IMR-90 (cell line): ENCODE measurements around the gene SMAD4. TPM values are rescaled to one million over a fixed set of nuclear protein-coding genes. Genes with fewer than 3 reads are reported as not detected.

Experiments used
- ATAC-seq: fragments of 200-7000 bp; cut with Tn5 transposase; 2 replicates; pipeline ENCODE4 v1.9.1; 2020; ENCODE audit warnings: low read depth, mild to moderate bottlenecking, moderate library complexity
- BruUV-seq: library from RNA; stranded (reverse); fragments of 400-500 nt; replicated peaks from 2 replicates; lab custom pipeline; 2021; lab: Mats Ljungman, UMichigan
- CTCF ChIA-PET: fragments of 300-600 bp; formaldehyde crosslinking; extraction: SDS; loops from one replicate; lab custom pipeline; 2021; ENCODE audit warnings: antibody characterized with exemption; lab: Yijun Ruan, JAX
- POLR2A ChIA-PET: fragments of 300-600 bp; sonication (Branson Sonifier 250); formaldehyde crosslinking; loops from one replicate; lab custom pipeline; 2022; ENCODE audit warnings: antibody characterized with exemption; ENCODE audit not compliant: unreplicated experiment; lab: Charles Lee
- DNase-seq: peaks from one replicate; pipeline ENCODE4 v3.0.0; 2013
- H2AFZ ChIP-seq: replicated peaks from 2 replicates; pipeline ENCODE3; 2013; ENCODE audit warnings: low read length, mild to moderate bottlenecking; ENCODE audit not compliant: poor library complexity
- H2AK5ac ChIP-seq: 2 replicates; pipeline ENCODE4 v1.6.1; 2013; ENCODE audit warnings: low read depth, low read length, inconsistent platforms
- H2AK9ac ChIP-seq: replicated peaks from 2 replicates; pipeline ENCODE3; 2013; ENCODE audit warnings: mild to moderate bottlenecking, low read depth, low read length, moderate library complexity; ENCODE audit not compliant: poor library complexity
- H2BK120ac ChIP-seq: 2 replicates; pipeline ENCODE4 v1.6.1; 2013; ENCODE audit warnings: low read depth, low read length, inconsistent platforms
- H2BK15ac ChIP-seq: 3 replicates; pipeline ENCODE4 v1.6.1; 2013; ENCODE audit warnings: low read depth, low read length, inconsistent platforms
- H2BK20ac ChIP-seq: 2 replicates; pipeline ENCODE4 v1.6.1; 2013; ENCODE audit warnings: low read depth, mild to moderate bottlenecking, inconsistent platforms, low read length, moderate library complexity
- H2BK5ac ChIP-seq: 2 replicates; pipeline ENCODE4 v1.6.1; 2013; ENCODE audit warnings: mild to moderate bottlenecking, low read depth, low read length, inconsistent platforms; ENCODE audit not compliant: poor library complexity, severe bottlenecking
- H3K14ac ChIP-seq: replicated peaks from 2 replicates; pipeline ENCODE4 v1.6.1; 2013; ENCODE audit warnings: low read depth, low read length, inconsistent platforms
- H3K18ac ChIP-seq: 2 replicates; pipeline ENCODE4 v1.6.1; 2013; ENCODE audit warnings: low read depth, low read length, control low read depth
- H3K23ac ChIP-seq: 2 replicates; pipeline ENCODE4 v1.6.1; 2013; ENCODE audit warnings: low read depth, low read length, inconsistent platforms
- H3K27ac ChIP-seq: 2 replicates; pipeline ENCODE4 v1.5.1; 2013; ENCODE audit warnings: mild to moderate bottlenecking, control low read depth, low read length; ENCODE audit not compliant: insufficient read depth
- H3K27me3 ChIP-seq: 2 replicates; pipeline ENCODE4 v1.6.1; 2013; ENCODE audit warnings: low read length; ENCODE audit not compliant: control insufficient read depth, insufficient read depth
- H3K36me3 ChIP-seq: 2 replicates; pipeline ENCODE4 v1.6.1; 2013; ENCODE audit warnings: low read length, mixed read lengths; ENCODE audit not compliant: control insufficient read depth, insufficient read depth
- H3K4ac ChIP-seq: 2 replicates; pipeline ENCODE4 v1.6.1; 2013; ENCODE audit warnings: low read depth, low read length, inconsistent platforms
- H3K4me1 ChIP-seq: 2 replicates; pipeline ENCODE4 v1.6.1; 2013; ENCODE audit warnings: low read length, mixed read lengths; ENCODE audit not compliant: control insufficient read depth, insufficient read depth
- H3K4me2 ChIP-seq: 2 replicates; pipeline ENCODE4 v1.6.1; 2013; ENCODE audit warnings: low read depth, mild to moderate bottlenecking, control low read depth, low read length, moderate library complexity
- H3K4me3 ChIP-seq: 2 replicates; pipeline ENCODE4 v1.5.1; 2013; ENCODE audit warnings: low read depth, mild to moderate bottlenecking, control low read depth, low read length, moderate library complexity; ENCODE audit not compliant: insufficient read depth
- H3K56ac ChIP-seq: 2 replicates; pipeline ENCODE4 v1.6.1; 2013; ENCODE audit warnings: low read length, inconsistent platforms; ENCODE audit not compliant: insufficient read depth; ENCODE audit errors: extremely low read depth
- H3K79me1 ChIP-seq, 2 experiments: 2 replicates each; pipeline ENCODE4 v1.6.1; 2013; ENCODE audit warnings: low read length in 2 of 2, inconsistent platforms in 1 of 2, low read depth in 1 of 2
- H3K9ac ChIP-seq: 2 replicates; pipeline ENCODE4 v1.6.1; 2013; ENCODE audit warnings: low read depth, low read length, control low read depth
- H3K9me1 ChIP-seq: 2 replicates; pipeline ENCODE4 v1.6.1; 2013; ENCODE audit warnings: low read length, inconsistent platforms; ENCODE audit not compliant: insufficient read depth
- H3K9me3 ChIP-seq: 2 replicates; pipeline ENCODE4 v1.6.1; 2013; ENCODE audit warnings: low read length; ENCODE audit not compliant: control insufficient read depth, insufficient read depth
- H4K20me1 ChIP-seq: 2 replicates; pipeline ENCODE4 v1.6.1; 2013; ENCODE audit warnings: low read length, inconsistent platforms; ENCODE audit not compliant: insufficient read depth
- H4K5ac ChIP-seq: 2 replicates; pipeline ENCODE4 v1.6.1; 2013; ENCODE audit warnings: mild to moderate bottlenecking, low read depth, low read length, control low read depth
- H4K8ac ChIP-seq, 2 experiments: 2 replicates each; pipeline ENCODE4 v1.6.1; 2013; ENCODE audit warnings: low read depth in 2 of 2, low read length in 2 of 2, control low read depth in 1 of 2, inconsistent platforms in 1 of 2
- H4K91ac ChIP-seq: 2 replicates; pipeline ENCODE4 v1.6.1; 2013; ENCODE audit warnings: low read depth, low read length, inconsistent platforms; ENCODE audit not compliant: insufficient read depth
- BHLHE40 ChIP-seq: fragments of 150-350 bp; IDR thresholded peaks from 2 replicates; pipeline ENCODE4 v1.6.1; 2016; ENCODE audit warnings: mild to moderate bottlenecking, low read depth, low read length
- CEBPB ChIP-seq: IDR thresholded peaks from 2 replicates; pipeline ENCODE4 v1.6.1; 2012; ENCODE audit warnings: low read depth, low read length, improper control_type of control experiment
- CTCF ChIP-seq: conservative IDR thresholded peaks from 2 replicates; pipeline ENCODE4 v1.5.1; 2012; ENCODE audit warnings: mild to moderate bottlenecking, low read depth, low read length, improper control_type of control experiment
- ELK1 ChIP-seq: fragments of 150-350 bp; IDR thresholded peaks from 2 replicates; pipeline ENCODE4 v1.6.1; 2016; ENCODE audit warnings: low read depth, mild to moderate bottlenecking, low read length, moderate library complexity, borderline replicate concordance
- FOS ChIP-seq: fragments of 150-350 bp; IDR thresholded peaks from 2 replicates; pipeline ENCODE4 v1.6.1; 2016; ENCODE audit warnings: low read depth, low read length
- MAZ ChIP-seq: IDR thresholded peaks from 2 replicates; pipeline ENCODE4 v1.6.1; 2012; ENCODE audit warnings: low read depth, mild to moderate bottlenecking, low read length, improper control_type of control experiment, moderate library complexity, borderline replicate concordance
- MXI1 ChIP-seq: IDR thresholded peaks from 2 replicates; pipeline ENCODE4 v1.6.1; 2012; ENCODE audit warnings: low read depth, mild to moderate bottlenecking, low read length, moderate library complexity, borderline replicate concordance
- NFE2L2 ChIP-seq: fragments of 150-350 bp; IDR thresholded peaks from 2 replicates; pipeline ENCODE4 v1.6.1; 2016; ENCODE audit warnings: low read depth, mild to moderate bottlenecking, low read length
- RCOR1 ChIP-seq: IDR thresholded peaks from 2 replicates; pipeline ENCODE4 v1.6.1; 2012; ENCODE audit warnings: mild to moderate bottlenecking, low read length, improper control_type of control experiment; ENCODE audit not compliant: insufficient replicate concordance
- USF2 ChIP-seq: fragments of 150-350 bp; IDR thresholded peaks from 2 replicates; pipeline ENCODE4 v1.6.1; 2017; ENCODE audit warnings: mild to moderate bottlenecking, antibody characterized with exemption, low read length, low read depth
- WGBS, 2 experiments: methylation state at CpG; one replicate each; pipeline versions ENCODE4 v1.1.5 to v1.1.7; 2013; ENCODE audit warnings: missing lambda C conversion rate in 2 of 2; ENCODE audit not compliant: insufficient read length in 1 of 2; ENCODE audit errors: extremely low coverage in 2 of 2; 5-methylcytosine and 5-hydroxymethylcytosine counted together
- dilution Hi-C: fragments of 300-500 bp; cut with HindIII; formaldehyde crosslinking; loops from one replicate; pipeline ENCODE4 v1.14.3; 2018; ENCODE audit warnings: low sequenced_read_pairs; ENCODE audit not compliant: unreplicated experiment
- in situ Hi-C: fragments of 300-500 bp; cut with MboI; formaldehyde crosslinking; loops from 3 replicates; pipeline ENCODE4 v1.14.3; 2019; ENCODE audit warnings: low sequenced_read_pairs, inconsistent platforms, mixed read lengths
- intact Hi-C: fragments of 100-400 bp; cut with micrococcal nuclease; formaldehyde crosslinking; loops from 2 replicates; pipeline ENCODE4 v1.10.0; 2022
- polyA plus RNA-seq, 3 experiments: library from polyadenylated mRNA; depleted of rRNA; stranded (reverse); fragments of >200 nt; gene quantifications; 2 replicates each; pipeline ENCODE4 v1.2.3, GENCODE V29; 2012; ENCODE audit warnings: low replicate concordance in 1 of 3
- total RNA-seq: library from RNA; depleted of rRNA; stranded (reverse); fragments of >200 nt; gene quantifications from 2 replicates; pipeline ENCODE4 v1.2.3, GENCODE V29; 2012

The SMAD4 gene
- total and polyA plus RNA-seq, 2 of the 4 experiments (the other 2 are of a cell fraction): 57.6 to 145 TPM

GRCh38 chr18:51091270-51091669, 61.3 kb downstream of the SMAD4 start:
- H2AK9ac ChIP-seq: no peak overlapping the region
- in situ Hi-C loops (no loop called here), dilution Hi-C loops (no loop called here), intact Hi-C loops (no loop called here)
- no peak for TF ChIP-seq MXI1
- TF ChIP-seq ELK1: no peak
- TF ChIP-seq RCOR1: no peak
- no peak for TF ChIP-seq BHLHE40
- TF ChIP-seq CTCF: no peak
- no peak for TF ChIP-seq USF2
- TF ChIP-seq NFE2L2: no peak
- TF ChIP-seq MAZ: no peak
- TF ChIP-seq FOS: no peak
- no peak for TF ChIP-seq CEBPB
- no peak overlapping the region for H3K18ac ChIP-seq
- H3K9ac ChIP-seq: no peak overlapping the region
- H2BK15ac ChIP-seq: no peak overlapping the region
- no peak overlapping the region for H3K23ac ChIP-seq
- H3K79me1 ChIP-seq: no peaks in the 10 kb centered on the region
- no peaks in the 10 kb centered on the region for H3K27me3 ChIP-seq
- no peak overlapping the region for H3K4me2 ChIP-seq
- no peak overlapping the region for H3K27ac ChIP-seq
- H3K9me1 ChIP-seq: no peaks in the 10 kb centered on the region
- no peaks in the 10 kb centered on the region for H4K20me1 ChIP-seq
- no peaks in the 10 kb centered on the region for H3K4me1 ChIP-seq
- no peak overlapping the region for H2BK20ac ChIP-seq
- no peak overlapping the region for H3K14ac ChIP-seq
- no peak overlapping the region for H2BK120ac ChIP-seq
- no peak for DNase-seq
- no peaks in the 10 kb centered on the region; the same call in 1 of the 2 replicates for H3K36me3 ChIP-seq
- no peak overlapping the region for H3K4me3 ChIP-seq
- no peak overlapping the region for H2AK5ac ChIP-seq
- H3K4ac ChIP-seq: no peak overlapping the region
- no peak overlapping the region for H4K8ac ChIP-seq
- no peak overlapping the region for H3K56ac ChIP-seq
- H4K5ac ChIP-seq: no peak overlapping the region
- H2BK5ac ChIP-seq: no peak overlapping the region
- BruUV-seq: no TSS peak
- H2AFZ ChIP-seq: no peak overlapping the region
- 81% methylated on average over 3 of the region's 5 CpGs; no CpG with 5 or more reads in 1 of the 2 experiments for WGBS, 2 experiments
- no peak overlapping the region for H4K91ac ChIP-seq
- peaks cover 2% of the 10 kb centered on the region for H3K9me3 ChIP-seq
- POLR2A ChIA-PET: no interaction called here
- CTCF ChIA-PET: no interaction called here
- no peak for ATAC-seq
